G401 (cell line): ENCODE data around the gene C9orf152. TPM values are rescaled to one million over a fixed set of nuclear protein-coding genes. Genes with fewer than 3 reads are reported as not detected.

Experiments used
- DNase-seq: peaks from one replicate; pipeline ENCODE4 v3.0.0-alpha.2; 2015; ENCODE audit warnings: low spot score
- in situ Hi-C: cut with HindIII; loops from 2 replicates; pipeline ENCODE4 v1.10.0; 2016; ENCODE audit warnings: low sequenced_read_pairs, mixed read lengths
- total RNA-seq: library from RNA; depleted of rRNA; stranded (reverse); fragments of >200 nt; shearing (Covaris generic); gene quantifications from 2 replicates; pipeline ENCODE4 v1.2.3, GENCODE V29; 2014

C9orf152 gene
- total RNA-seq, 1 experiment from 2014 or later, result not detected

GRCh38 chr9:110187126-110187525 lies 20.8 kb downstream of the C9orf152 start:
- DNase-seq, result no peak
- in situ Hi-C loops, result no loop called here

GRCh38 chr9:110186254-110186653 lies 21.7 kb downstream of the C9orf152 start:
- in situ Hi-C loops, result no loop called here
- DNase-seq, result no peak

- in situ Hi-C loops, result no loop called here
- DNase-seq, result no peak
Observed at GRCh38 chr9:110185806-110186205, 22.2 kb downstream of the C9orf152 start.

- DNase-seq, result peak; percentile 52
- in situ Hi-C loops, result no loop called here
Observed at GRCh38 chr9:110183208-110184145, 24.5 kb downstream of the C9orf152 start.

GRCh38 chr9:110180511-110181434 lies 27.2 kb downstream of the C9orf152 start:
- DNase-seq, result no peak
- in situ Hi-C loops, result no loop called here

- DNase-seq, result no peak
- in situ Hi-C loops, result no loop called here
Observed at GRCh38 chr9:110179734-110180133, 28.2 kb downstream of the C9orf152 start.

- no peak for DNase-seq
- in situ Hi-C loops, result no loop called here
Observed at GRCh38 chr9:110178281-110178680, 29.7 kb downstream of the C9orf152 start.

- no peak for DNase-seq
- in situ Hi-C loops, result no loop called here
Observed at GRCh38 chr9:110175275-110175968, 32.5 kb downstream of the C9orf152 start.

- DNase-seq, result no peak
- in situ Hi-C loops, result no loop called here
Observed at GRCh38 chr9:110173322-110173642, 34.7 kb downstream of the C9orf152 start.

- no peak for DNase-seq
- in situ Hi-C loops, result no loop called here
Observed at GRCh38 chr9:110170357-110171257, 37.4 kb downstream of the C9orf152 start.

GRCh38 chr9:110168486-110168885 lies 39.5 kb downstream of the C9orf152 start:
- no peak for DNase-seq
- in situ Hi-C loops, result no loop called here

GRCh38 chr9:110161940-110162339 lies 46.0 kb downstream of the C9orf152 start:
- no peak for DNase-seq
- in situ Hi-C loops, result no loop called here

GRCh38 chr9:110160685-110161084 lies 47.3 kb downstream of the C9orf152 start:
- in situ Hi-C loops, result no loop called here
- no peak for DNase-seq

- DNase-seq, result no peak
- in situ Hi-C loops, result no loop called here
Observed at GRCh38 chr9:110160123-110160522, 47.8 kb downstream of the C9orf152 start.

GRCh38 chr9:110157823-110158664 lies 49.9 kb downstream of the C9orf152 start:
- in situ Hi-C loops, result no loop called here

GRCh38 chr9:110156902-110157301 lies 51.1 kb downstream of the C9orf152 start:
- in situ Hi-C loops, result no loop called here
- DNase-seq, result no peak

More at GRCh38 chr9:110157823-110158664, 49.9 kb downstream of the C9orf152 start:
- DNase-seq, result no peak

- no peak for DNase-seq
- in situ Hi-C loops, result no loop called here
Observed at GRCh38 chr9:110156416-110156815, 51.5 kb downstream of the C9orf152 start.

- in situ Hi-C loops, result no loop called here
- no peak for DNase-seq
Observed at GRCh38 chr9:110155751-110156150, 52.2 kb downstream of the C9orf152 start.
